ENCODE measurements around the gene CHCHD5.
"Not testable (repeated sequence)": the region's sequence is repeated elsewhere in the genome, so short reads cannot be mapped to it uniquely, and the experiment has no call there.

CHCHD5 gene

GRCh38 chr2:112585400-112585799 is 991 bp downstream of the CHCHD5 start:
- H3K27ac ChIP-seq: peak overlapping the region; percentile 98
- DNase-seq (ENCODE audit: low read depth, low spot score): no peak

GRCh38 chr2:112585873-112586464 is 1.6 kb downstream of the CHCHD5 start:
- DNase-seq (ENCODE audit: low read depth, low spot score): no peak
- no peak overlapping the region for H3K27ac ChIP-seq

- H3K27ac ChIP-seq: no peak overlapping the region
- DNase-seq (ENCODE audit: low read depth, low spot score): no peak
Observed at GRCh38 chr2:112588611-112589045, 4.2 kb downstream of the CHCHD5 start.

GRCh38 chr2:112591413-112591812 is 7.0 kb downstream of the CHCHD5 start:
- H3K27ac ChIP-seq: no peak overlapping the region
- no peak for DNase-seq (ENCODE audit: low read depth, low spot score)

DNA sequence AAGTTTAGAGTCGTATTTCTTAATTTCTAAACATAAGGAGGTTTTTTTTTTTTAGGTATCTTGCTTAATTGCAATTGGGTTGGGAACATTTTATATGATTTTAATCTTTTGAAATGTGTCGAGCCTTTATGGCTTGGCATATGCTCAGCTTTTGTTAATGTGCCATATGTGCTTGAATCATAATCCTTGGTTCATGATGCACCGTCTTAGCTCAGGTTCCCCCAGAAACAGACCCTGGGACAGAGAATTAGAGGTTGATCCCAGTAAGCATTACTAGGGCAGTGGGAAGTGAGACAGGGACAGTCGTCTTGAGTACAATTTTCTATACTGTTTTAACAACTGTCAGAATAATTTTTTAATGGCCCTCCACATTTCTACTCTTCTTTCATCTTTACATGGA is 9.3 kb downstream of the CHCHD5 start:
- DNase-seq (ENCODE audit: low read depth, low spot score): no peak
- no peak overlapping the region for H3K27ac ChIP-seq

- DNase-seq (ENCODE audit: low read depth, low spot score): no peak
Observed at GRCh38 chr2:112597537-112598322, 13.3 kb downstream of the CHCHD5 start.

DNA sequence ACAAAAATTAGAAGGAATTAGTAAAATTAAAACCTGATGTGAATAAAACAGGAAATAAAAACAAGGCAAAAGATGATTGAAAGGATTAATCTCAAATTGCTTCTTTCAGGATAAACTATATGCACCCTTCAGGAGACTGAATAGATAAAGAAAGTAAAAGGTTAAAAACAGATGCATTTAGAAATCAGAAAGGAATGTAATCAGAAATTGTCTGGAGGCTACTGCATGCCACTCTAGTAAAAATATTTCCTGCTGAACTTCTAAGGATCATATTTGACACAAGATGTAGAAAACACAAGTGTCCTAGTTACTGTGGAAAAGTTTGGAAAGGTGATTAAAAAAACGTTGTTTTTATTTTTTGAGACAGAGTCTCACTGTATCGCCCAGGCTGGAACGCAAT is 16.2 kb downstream of the CHCHD5 start:
- DNase-seq (ENCODE audit: low read depth, low spot score): no peak
- H3K27ac ChIP-seq: no peak overlapping the region

More at GRCh38 chr2:112597537-112598322, 13.3 kb downstream of the CHCHD5 start:
- H3K27ac ChIP-seq: no peak overlapping the region

GRCh38 chr2:112601754-112602153 is 17.3 kb downstream of the CHCHD5 start:
- no peak overlapping the region for H3K27ac ChIP-seq
- no peak for DNase-seq (ENCODE audit: low read depth, low spot score)

DNA sequence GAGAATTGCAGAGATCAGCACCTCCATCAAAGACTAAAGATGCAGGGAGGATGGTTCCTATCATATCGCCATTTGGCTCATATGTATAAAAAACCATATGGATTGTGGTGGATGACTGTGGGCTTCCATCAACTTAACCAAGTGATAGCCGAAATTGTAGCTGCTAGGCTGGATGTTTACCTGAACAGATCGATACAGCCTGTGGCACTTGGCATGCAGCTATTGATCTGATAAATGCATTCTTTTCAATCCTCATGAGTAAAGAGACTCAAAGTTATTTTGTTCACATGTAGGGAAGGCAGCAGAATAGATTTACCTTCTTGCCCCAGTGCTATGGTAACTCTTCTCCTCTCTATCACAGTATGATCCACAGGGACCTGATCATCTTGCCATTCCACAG is 18.5 kb downstream of the CHCHD5 start:
- no peak overlapping the region for H3K27ac ChIP-seq
- no peak for DNase-seq (ENCODE audit: low read depth, low spot score)

DNA sequence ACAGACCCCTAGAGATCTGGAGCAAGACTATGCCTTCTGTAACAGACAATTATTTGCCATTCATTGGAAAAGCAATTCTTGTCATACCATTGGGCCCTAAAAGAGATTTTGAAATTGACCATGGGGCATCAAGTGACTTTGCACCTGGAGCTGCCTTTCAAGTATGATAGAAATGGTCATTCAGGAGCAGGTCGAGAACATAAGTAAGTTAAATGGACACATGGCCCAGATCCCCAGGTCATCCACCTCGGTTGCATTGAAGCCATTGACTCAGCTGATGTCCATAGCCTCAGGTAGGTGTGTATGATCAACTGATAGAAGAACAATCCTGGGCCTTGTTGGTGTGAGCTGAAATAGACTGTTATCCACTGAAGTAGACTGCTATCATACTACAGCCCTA is 19.3 kb downstream of the CHCHD5 start:
- no peak for DNase-seq (ENCODE audit: low read depth, low spot score)
- H3K27ac ChIP-seq: no peak overlapping the region

GRCh38 chr2:112604952-112605351 is 20.5 kb downstream of the CHCHD5 start:
- DNase-seq (ENCODE audit: low read depth, low spot score): no peak
- H3K27ac ChIP-seq: no peak overlapping the region

- H3K27ac ChIP-seq: no peak overlapping the region
- no peak for DNase-seq (ENCODE audit: low read depth, low spot score)
Observed at GRCh38 chr2:112605926-112606325, 21.5 kb downstream of the CHCHD5 start.

- DNase-seq (ENCODE audit: low read depth, low spot score): no peak
- H3K27ac ChIP-seq: no peak overlapping the region
Observed at GRCh38 chr2:112606547-112606946, 22.1 kb downstream of the CHCHD5 start.

GRCh38 chr2:112607680-112608438 is 23.4 kb downstream of the CHCHD5 start:
- no peak for DNase-seq (ENCODE audit: low read depth, low spot score)
- no peak overlapping the region for H3K27ac ChIP-seq

DNA sequence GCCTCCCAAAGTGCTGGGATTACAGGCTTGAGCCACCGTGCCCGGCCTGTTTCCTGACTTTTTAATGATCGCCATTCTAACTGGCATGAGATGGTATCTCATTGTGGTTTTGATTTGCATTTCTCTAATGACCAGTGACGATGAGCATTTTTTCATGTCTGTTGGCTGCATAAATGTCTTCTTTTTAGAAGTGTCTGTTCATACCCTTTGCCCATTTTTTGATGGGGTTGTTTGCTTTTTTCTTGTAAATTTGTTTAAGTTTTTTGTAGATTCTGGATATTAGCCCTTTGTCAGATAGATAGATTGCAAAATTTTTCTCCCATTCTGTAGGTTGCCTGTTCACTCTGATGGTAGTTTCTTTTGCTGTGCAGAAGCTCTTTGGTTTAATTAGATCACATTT is 24.9 kb downstream of the CHCHD5 start:
- not testable (repeated sequence) for H3K27ac ChIP-seq

DNA sequence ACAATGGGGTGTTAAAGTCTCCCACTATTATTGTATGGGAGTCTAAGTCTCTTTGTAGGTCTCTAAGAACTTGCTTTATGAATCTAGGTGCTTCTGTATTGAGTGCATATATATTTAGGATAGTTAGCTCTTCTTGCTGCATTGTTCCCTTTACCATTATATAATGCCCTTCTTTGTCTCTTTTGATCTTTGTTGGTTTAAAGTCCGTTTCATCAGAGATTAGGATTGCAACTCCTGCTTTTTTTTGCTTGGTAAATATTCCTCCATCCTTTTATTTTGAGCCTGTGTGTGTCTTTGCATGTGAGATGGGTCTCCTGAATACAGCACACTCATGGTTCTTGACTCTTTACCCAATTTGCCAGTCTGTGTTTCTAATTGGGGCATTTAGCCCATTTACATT is 27.9 kb downstream of the CHCHD5 start:
- not testable (repeated sequence) for DNase-seq (ENCODE audit: low read depth, low spot score)

More for the DNA sequence above, 24.9 kb downstream of the CHCHD5 start:
- not testable (repeated sequence) for DNase-seq (ENCODE audit: low read depth, low spot score)

DNA sequence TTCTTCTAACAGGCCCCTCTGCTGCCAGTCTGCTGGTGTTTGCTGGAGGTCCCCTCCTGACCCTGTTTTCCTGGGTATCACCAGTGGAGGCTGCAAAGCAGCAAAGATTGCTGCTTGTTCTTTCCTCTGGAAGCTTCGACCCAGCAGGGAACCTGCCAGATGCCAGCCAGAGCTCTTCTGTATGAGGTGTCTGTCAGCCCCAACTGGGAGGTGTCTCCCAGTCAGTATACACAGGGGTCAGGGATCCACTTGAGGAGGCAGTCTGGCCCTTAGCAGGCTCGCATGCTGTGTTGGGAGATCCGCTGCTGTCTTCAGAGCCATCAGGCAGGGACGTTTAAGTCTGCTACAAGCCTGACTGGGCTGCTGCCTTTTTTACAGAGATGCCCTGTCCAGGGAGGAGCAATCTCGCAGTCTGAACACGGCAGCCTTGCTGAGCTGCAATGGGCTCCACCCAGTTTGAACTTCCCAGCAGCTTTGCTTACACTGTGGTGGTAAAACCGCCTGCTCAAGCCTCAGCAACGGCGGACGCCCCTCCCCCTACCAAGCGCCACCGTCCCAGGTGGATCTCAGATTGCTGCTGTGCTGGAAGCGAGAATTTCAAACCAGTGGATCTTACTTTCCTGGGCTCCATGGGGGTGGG is 29.9 kb downstream of the CHCHD5 start:
- DNase-seq (ENCODE audit: low read depth, low spot score): no peak
- H3K27ac ChIP-seq: no peak overlapping the region

More for the DNA sequence above, 27.9 kb downstream of the CHCHD5 start:
- H3K27ac ChIP-seq: not testable (repeated sequence)

DNA sequence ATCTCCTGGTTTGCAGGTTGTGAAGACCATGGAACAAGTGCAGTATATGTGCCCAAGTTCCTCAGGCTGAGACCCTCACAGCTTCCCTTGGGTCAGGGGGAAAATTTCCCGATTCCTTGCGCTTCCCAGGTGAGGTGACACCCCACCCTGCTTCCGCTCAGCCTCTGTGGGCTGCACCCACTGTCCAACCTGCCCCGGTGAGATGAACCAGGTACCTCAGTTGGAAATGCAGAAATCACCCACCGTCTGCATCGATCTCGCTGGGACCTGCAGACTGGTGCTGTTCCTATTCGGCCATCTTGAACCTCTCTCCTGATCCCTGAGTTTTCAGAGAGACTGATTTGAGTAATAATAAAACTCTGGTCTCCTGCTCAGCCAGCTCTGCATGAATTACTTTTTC is 30.6 kb downstream of the CHCHD5 start:
- DNase-seq (ENCODE audit: low read depth, low spot score): no peak

GRCh38 chr2:112615798-112616197 is 31.4 kb downstream of the CHCHD5 start:
- H3K27ac ChIP-seq; DNase-seq (ENCODE audit: low read depth, low spot score): not testable (repeated sequence)

More for the DNA sequence above, 30.6 kb downstream of the CHCHD5 start:
- no peak overlapping the region for H3K27ac ChIP-seq

GRCh38 chr2:112618383-112618782 is 34.0 kb downstream of the CHCHD5 start:
- no peak overlapping the region for H3K27ac ChIP-seq
- DNase-seq (ENCODE audit: low read depth, low spot score): no peak
